Measurements from ENCODE around the gene SLC6A4. TPM values are rescaled to one million over a fixed set of nuclear protein-coding genes. Genes with fewer than 3 reads are reported as not detected.

SLC6A4 gene
- total RNA-seq, 1 experiment from 2014 or later: 0.30 TPM

- H3K36me3 ChIP-seq (ENCODE audit: control insufficient read depth in 1 of 2, insufficient read depth in 2 of 2, low read length in 2 of 2): no peaks in the 10 kb centered on the region
- no peak overlapping the region for H3K4me3 ChIP-seq (replicated peaks in 1 of 2; ENCODE audit: low read depth in 1 of 2, low read length in 2 of 2)
- no peak overlapping the region for H3K4me2 ChIP-seq (ENCODE audit: low read length)
- H3K4me1 ChIP-seq (ENCODE audit: control insufficient read depth in 1 of 2, insufficient read depth in 2 of 2, low read length in 2 of 2): no peaks in the 10 kb centered on the region
- DNase-seq (ENCODE audit: low read depth, low spot score): no peak
- no peaks in the 10 kb centered on the region for H4K20me1 ChIP-seq (ENCODE audit: insufficient read depth)
- H2AFZ ChIP-seq (ENCODE audit: low read depth, low read length, poor library complexity, severe bottlenecking): no peak overlapping the region
- H3K9me3 ChIP-seq (ENCODE audit: control insufficient read depth in 1 of 2, insufficient read depth in 1 of 2, low read depth in 1 of 2, low read length in 2 of 2): no peaks in the 10 kb centered on the region
- intact Hi-C loops (cut with micrococcal nuclease): no loop called here
- H3K9me2 ChIP-seq (ENCODE audit: insufficient read depth): no peaks in the 10 kb centered on the region
- H3K9ac ChIP-seq (ENCODE audit: low read length): no peak overlapping the region
- no peaks in the 10 kb centered on the region for H3K27me3 ChIP-seq (ENCODE audit: insufficient read depth, low read length)
- H3K79me2 ChIP-seq (ENCODE audit: insufficient read depth, low read length): no peaks in the 10 kb centered on the region
- no peak for ATAC-seq
- ChIA-PET CTCF (no interaction called here), POLR2A (no interaction called here), RAD21 (ENCODE audit: low non-redundant PET in 1 of 2, low total read pairs in 2 of 2, uncharacterized antibody in 2 of 2, unreplicated experiment in 2 of 2) (no interaction called here)
- H3K27ac ChIP-seq (ENCODE audit: low read depth, low read length): no peak overlapping the region
- no TSS peak for BruUV-seq (replicated peaks)
- TF ChIP-seq JUND (IDR thresholded peaks at IDR 0.05) (no peak), FOSL1 (IDR thresholded peaks at IDR 0.05; ENCODE audit: low read depth) (no peak), ATF3 (IDR thresholded peaks at IDR 0.05) (no peak), EGR1 (IDR thresholded peaks at IDR 0.05; ENCODE audit: low read depth) (no peak), EZH2 (IDR thresholded peaks at IDR 0.05) (no peak), SIN3A (IDR thresholded peaks at IDR 0.05; ENCODE audit: low read depth) (no peak), CBX3 (IDR thresholded peaks at IDR 0.05; ENCODE audit: low read depth) (no peak), SRF (IDR thresholded peaks at IDR 0.05; ENCODE audit: low read depth) (no peak), ZNF274 (IDR thresholded peaks at IDR 0.05; ENCODE audit: low read depth, low read length) (no peak), SP1 (IDR thresholded peaks at IDR 0.05; ENCODE audit: low read depth) (no peak), YY1 (IDR thresholded peaks at IDR 0.05; ENCODE audit: extremely low read depth, insufficient replicate concordance, low read depth, low read length) (no peak), TCF7L2 (IDR thresholded peaks at IDR 0.05; ENCODE audit: borderline replicate concordance, extremely low read depth, insufficient read depth, insufficient read length) (no peak)
Observed at GRCh38 chr17:30211371-30211770, 24.1 kb downstream of the SLC6A4 start.

GRCh38 chr17:30210901-30211300, 24.6 kb downstream of the SLC6A4 start:
- no peak overlapping the region for H3K27ac ChIP-seq (ENCODE audit: low read depth, low read length)
- no peaks in the 10 kb centered on the region for H3K9me2 ChIP-seq (ENCODE audit: insufficient read depth)
- no peak for DNase-seq (ENCODE audit: low read depth, low spot score)
- RAD21 ChIA-PET (ENCODE audit: low non-redundant PET in 1 of 2, low total read pairs in 2 of 2, uncharacterized antibody in 2 of 2, unreplicated experiment in 2 of 2): no interaction called here
- H3K36me3 ChIP-seq (ENCODE audit: control insufficient read depth in 1 of 2, insufficient read depth in 2 of 2, low read length in 2 of 2): no peaks in the 10 kb centered on the region
- H3K27me3 ChIP-seq (ENCODE audit: insufficient read depth, low read length): no peaks in the 10 kb centered on the region
- CTCF ChIA-PET: no interaction called here
- intact Hi-C loops (cut with micrococcal nuclease): no loop called here
- no peaks in the 10 kb centered on the region for H4K20me1 ChIP-seq (ENCODE audit: insufficient read depth)
- H3K4me3 ChIP-seq (replicated peaks in 1 of 2; ENCODE audit: low read depth in 1 of 2, low read length in 2 of 2): no peak overlapping the region
- TF ChIP-seq REST (IDR thresholded peaks at IDR 0.05; ENCODE audit: low read depth) (no peak), EGR1 (IDR thresholded peaks at IDR 0.05; ENCODE audit: low read depth) (no peak), MAX (IDR thresholded peaks at IDR 0.05) (no peak), ZBTB33 (IDR thresholded peaks at IDR 0.05; ENCODE audit: extremely low read depth, insufficient replicate concordance, low read length) (no peak), JUND (IDR thresholded peaks at IDR 0.05) (no peak), RAD21 (IDR thresholded peaks at IDR 0.05; ENCODE audit: low read depth) (no peak), EZH2 (IDR thresholded peaks at IDR 0.05) (no peak), YY1 (IDR thresholded peaks at IDR 0.05; ENCODE audit: extremely low read depth, insufficient replicate concordance, low read depth, low read length) (no peak), SP1 (IDR thresholded peaks at IDR 0.05; ENCODE audit: low read depth) (no peak)
- H3K9ac ChIP-seq (ENCODE audit: low read length): no peak overlapping the region
- H3K9me3 ChIP-seq (ENCODE audit: control insufficient read depth in 1 of 2, insufficient read depth in 1 of 2, low read depth in 1 of 2, low read length in 2 of 2): no peaks in the 10 kb centered on the region
- H3K4me1 ChIP-seq (ENCODE audit: control insufficient read depth in 1 of 2, insufficient read depth in 2 of 2, low read length in 2 of 2): no peaks in the 10 kb centered on the region
- no peak overlapping the region for H3K4me2 ChIP-seq (ENCODE audit: low read length)
- POLR2A ChIA-PET: no interaction called here
- H2AFZ ChIP-seq (ENCODE audit: low read depth, low read length, poor library complexity, severe bottlenecking): no peak overlapping the region
- no peak for ATAC-seq
- no TSS peak for BruUV-seq (replicated peaks)
- H3K79me2 ChIP-seq (ENCODE audit: insufficient read depth, low read length): no peaks in the 10 kb centered on the region
